Astrocyte of the hippocampus (primary cell): Measurements from ENCODE around the gene KIAA1217.
"Not testable (repeated sequence)": the region's sequence is repeated elsewhere in the genome, so short reads cannot be mapped to it uniquely, and the experiment has no call there.

Experiments
- DNase-seq: peaks from one replicate; pipeline ENCODE4 v3.0.0; 2011; ENCODE audit warnings: low read depth, low spot score

The KIAA1217 gene

GRCh38 chr10:24465891-24466818, 257.2 kb downstream of the KIAA1217 start:
- peak; percentile 96 for DNase-seq

DNA sequence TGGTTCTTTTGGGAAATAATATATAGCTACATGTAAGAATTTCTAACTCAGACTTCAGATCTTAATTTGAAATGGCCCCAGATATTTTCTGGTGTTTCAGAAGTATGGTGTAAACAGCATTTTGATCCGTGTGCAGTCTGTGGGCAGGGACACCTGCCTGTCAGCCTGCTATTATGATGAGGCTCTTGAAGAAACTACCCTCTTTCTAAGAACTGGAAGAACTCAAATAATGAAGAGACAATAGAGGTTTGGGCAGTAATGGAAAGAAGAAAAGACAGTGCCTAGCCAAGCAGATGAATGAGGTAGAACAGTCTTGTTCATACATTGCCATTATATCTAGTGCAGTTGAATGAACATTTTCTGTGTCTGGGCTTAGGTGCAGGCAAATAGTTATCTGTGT, 258.2 kb downstream of the KIAA1217 start:
- peak; percentile 41 for DNase-seq

DNA sequence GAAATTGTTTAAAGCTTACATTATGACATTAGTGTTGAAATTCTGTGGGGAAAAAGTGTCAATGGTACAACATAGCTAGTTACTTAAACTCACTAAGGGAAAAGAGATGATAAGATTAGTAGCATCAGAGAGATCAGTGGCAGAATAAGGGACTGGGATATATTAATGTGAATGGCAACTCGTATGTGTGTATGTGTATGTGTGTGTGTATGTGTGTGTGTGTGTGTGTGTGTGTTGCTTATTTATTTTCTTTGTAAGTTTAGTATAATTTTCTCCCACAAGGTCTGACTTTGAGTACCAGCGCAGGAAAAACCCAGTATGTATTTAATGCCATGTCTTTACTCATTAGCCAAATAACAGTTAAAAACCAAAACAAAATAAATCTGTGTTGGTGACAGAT, 258.7 kb downstream of the KIAA1217 start:
- peak; percentile 28 for DNase-seq

DNA sequence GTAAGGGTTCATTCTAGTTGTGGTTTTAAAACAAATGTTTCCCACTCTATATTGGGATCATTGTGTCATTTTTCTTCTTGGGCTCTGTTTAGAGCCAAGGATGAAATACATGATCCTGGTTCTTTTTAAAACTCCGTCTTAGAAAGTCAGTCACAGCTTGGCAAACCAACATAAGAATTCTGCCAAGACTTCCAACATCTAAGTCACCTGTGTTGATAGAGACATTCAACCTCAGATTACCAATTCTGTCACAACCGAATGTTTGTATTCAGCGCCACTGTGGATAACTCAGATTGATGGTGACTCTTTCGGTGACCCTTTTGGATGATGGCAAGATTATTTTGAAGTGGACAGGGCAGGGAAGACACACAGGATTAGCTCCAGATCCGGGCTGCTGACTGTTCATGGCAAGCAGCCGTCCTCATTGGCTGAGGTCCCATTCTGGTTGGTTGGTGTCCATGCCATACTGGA, 259.4 kb downstream of the KIAA1217 start:
- DNase-seq = peak; percentile 73

GRCh38 chr10:24469993-24470392, 261.1 kb downstream of the KIAA1217 start:
- peak; percentile 32 for DNase-seq

- DNase-seq = no peak
Observed at GRCh38 chr10:24475598-24475997, 266.7 kb downstream of the KIAA1217 start.

DNA sequence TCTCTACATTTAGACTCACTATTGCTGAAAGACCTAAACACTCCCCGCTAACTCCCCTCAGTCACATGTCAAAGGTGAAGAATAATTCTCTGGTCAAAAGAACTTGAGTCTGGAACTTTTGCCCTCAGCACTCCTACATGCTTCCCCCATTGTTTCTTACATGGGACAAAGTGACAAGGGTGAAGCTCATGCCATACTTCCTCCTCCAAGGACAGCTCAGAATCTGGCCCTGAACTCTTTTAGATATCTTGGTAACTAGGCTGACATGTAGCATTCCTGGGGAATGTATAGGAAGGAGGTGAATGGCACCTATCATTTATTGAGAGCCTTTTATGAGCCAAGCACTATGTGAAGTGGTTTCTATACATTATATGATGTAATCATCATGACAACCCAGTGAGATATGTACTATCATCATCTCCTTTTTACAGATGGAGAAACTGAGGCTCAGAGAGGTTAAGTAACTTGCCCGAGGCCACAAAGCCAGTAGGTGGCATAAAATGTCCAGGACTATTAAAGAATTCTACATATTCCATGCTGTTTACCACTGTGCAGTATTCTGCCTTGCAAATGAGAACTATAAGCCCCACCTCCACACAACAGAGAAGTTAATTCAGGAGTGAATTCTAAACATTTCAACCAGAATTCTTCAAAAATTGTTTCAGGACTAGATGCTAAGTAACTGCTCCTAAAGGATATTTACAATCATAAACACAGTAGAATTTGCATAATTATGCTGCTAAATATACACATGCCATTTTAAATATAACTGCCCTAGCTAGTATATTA, 268.2 kb downstream of the KIAA1217 start:
- no peak for DNase-seq

- DNase-seq = no peak
Observed at GRCh38 chr10:24477915-24478314, 269.0 kb downstream of the KIAA1217 start.

GRCh38 chr10:24479806-24480205, 270.9 kb downstream of the KIAA1217 start:
- DNase-seq = no peak

DNA sequence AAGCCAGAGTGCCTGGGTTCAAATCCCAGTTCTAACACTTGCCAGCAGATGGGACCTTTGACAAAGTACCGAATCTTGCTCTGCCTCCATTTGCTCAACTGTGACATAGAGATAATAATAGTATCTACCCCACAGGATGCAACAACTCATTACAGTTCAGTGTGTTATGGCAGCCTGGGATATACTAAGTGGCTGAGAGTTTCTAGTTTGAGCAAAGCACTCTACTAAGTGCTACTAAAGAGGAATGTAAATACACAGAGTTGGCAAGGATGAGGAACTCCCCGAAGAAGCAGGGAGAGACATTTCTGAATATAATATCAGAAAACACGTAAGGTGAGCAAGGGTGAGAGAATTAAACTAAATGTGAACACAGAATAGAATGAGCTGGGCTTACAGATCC, 271.5 kb downstream of the KIAA1217 start:
- DNase-seq = no peak

DNA sequence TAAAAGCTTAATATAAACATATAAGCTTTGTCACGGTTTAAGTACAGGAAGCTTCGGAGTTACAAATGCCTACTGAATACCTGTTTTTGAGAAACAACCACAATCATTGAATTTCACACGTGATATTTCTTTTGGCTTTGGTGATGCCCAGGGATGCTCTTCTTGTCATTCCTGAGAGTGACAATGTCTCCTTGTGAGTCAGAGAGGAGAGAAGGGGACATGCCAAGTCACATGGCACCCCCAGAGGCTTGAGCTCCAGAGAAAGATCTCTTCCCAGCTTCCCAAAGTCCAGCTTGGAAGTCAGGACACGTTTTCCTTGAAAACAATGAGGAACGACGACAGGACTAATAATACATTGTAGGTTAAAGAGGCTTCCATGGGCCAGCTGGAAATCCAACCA, 272.3 kb downstream of the KIAA1217 start:
- no peak for DNase-seq

- not testable (repeated sequence) for DNase-seq
Observed at GRCh38 chr10:24482713-24483112, 273.8 kb downstream of the KIAA1217 start.

- peak; percentile 71 for DNase-seq
Observed at GRCh38 chr10:24483701-24484100, 274.8 kb downstream of the KIAA1217 start.

DNA sequence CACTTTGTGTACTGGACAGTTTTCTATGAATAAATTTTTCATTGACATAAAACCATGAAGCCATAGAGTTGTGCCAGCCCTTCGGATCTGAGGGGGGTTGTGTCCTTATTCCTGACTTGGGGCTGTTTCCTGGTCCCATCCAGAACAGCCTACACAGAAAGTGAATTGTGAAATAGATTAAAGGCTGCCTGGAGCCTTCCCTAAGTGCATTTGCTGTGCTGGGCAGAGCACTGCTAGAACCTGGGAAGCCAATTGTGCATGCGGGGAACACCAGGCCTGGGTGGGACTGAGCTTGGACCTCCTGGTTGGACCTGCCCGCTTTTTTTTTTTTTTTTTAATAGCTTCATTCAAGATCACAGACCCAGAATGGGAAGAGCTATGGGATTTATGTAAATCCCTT, 275.8 kb downstream of the KIAA1217 start:
- DNase-seq = no peak

- no peak for DNase-seq
Observed at GRCh38 chr10:24485304-24485703, 276.4 kb downstream of the KIAA1217 start.

DNA sequence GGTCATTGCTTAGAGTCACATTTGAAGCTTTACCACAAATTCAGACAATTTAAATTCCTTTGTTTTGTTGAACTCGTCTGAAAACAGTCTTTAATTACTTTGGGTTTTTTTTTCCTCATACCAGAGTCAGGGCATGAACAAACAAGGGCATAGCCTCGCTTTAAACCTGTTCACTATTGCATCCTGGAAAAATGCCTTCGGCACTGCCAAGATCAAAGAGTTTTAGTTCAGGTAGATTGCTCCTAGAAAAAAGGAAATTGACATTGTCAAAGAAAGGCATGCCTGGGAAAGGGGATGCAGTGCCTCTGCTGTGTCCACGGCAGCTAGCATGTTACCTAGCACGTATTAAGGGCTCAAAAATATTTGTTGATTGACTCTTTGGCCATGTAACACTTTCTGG, 279.7 kb downstream of the KIAA1217 start:
- no peak for DNase-seq

- no peak for DNase-seq
Observed at GRCh38 chr10:24493165-24493564, 284.2 kb downstream of the KIAA1217 start.

- DNase-seq = no peak
Observed at GRCh38 chr10:24494236-24494635, 285.3 kb downstream of the KIAA1217 start.

- DNase-seq = no peak
Observed at GRCh38 chr10:24494777-24495176, 285.8 kb downstream of the KIAA1217 start.

DNA sequence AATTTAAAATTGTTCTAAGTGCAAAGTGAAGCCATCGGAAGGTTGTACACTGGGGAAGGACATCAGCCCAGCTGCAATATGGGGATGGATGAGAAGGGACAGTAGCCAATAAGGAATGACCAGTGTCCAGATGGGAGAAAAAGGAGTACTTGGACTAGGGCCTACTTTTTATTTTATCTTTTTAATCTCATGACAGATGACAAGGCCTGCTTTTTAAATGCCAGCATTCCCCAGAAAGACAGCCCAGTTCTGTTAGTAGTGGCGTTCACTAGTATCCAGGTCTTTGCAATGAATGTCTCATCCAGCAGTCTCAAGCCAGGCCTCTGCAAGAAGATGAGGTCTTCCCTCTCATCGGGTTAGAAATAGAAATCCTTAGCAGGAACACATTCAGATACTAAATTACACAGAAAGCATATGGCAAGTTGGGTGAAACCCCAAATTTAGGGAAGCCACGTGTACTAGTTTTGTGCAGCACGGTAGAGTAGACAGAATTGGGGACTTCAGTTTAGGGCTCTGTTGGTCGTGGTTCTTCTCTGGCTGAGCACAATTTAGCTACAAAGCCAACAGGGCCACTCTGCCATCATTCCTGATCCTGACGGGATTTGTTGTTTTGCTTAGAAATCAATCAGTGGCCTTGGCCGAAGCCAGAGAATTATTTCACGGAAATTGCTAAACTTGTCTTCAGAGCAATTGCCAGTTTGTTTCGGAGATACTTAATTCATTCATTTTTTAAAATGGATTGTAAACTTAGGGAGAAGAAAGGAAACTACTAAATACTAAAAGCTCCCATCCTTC, 286.9 kb downstream of the KIAA1217 start:
- no peak for DNase-seq

- DNase-seq = no peak
Observed at GRCh38 chr10:24496906-24497305, 288.0 kb downstream of the KIAA1217 start.
